IMR-90 (cell line): ENCODE results near the gene IL1R2. TPM values are rescaled to one million over a fixed set of nuclear protein-coding genes. Genes with fewer than 3 reads are reported as not detected.

Experiments used
- ATAC-seq: fragments of 200-7000 bp; cut with Tn5 transposase; 2 replicates; pipeline ENCODE4 v1.9.1; 2020; ENCODE audit warnings: low read depth, mild to moderate bottlenecking, moderate library complexity
- BruUV-seq: library from RNA; stranded (reverse); fragments of 400-500 nt; replicated peaks from 2 replicates; lab custom pipeline; 2021; lab: Mats Ljungman, UMichigan
- CTCF ChIA-PET: fragments of 300-600 bp; formaldehyde crosslinking; extraction: SDS; loops from one replicate; lab custom pipeline; 2021; ENCODE audit warnings: antibody characterized with exemption; lab: Yijun Ruan, JAX
- POLR2A ChIA-PET: fragments of 300-600 bp; sonication (Branson Sonifier 250); formaldehyde crosslinking; loops from one replicate; lab custom pipeline; 2022; ENCODE audit warnings: antibody characterized with exemption; ENCODE audit not compliant: unreplicated experiment; lab: Charles Lee
- DNase-seq: peaks from one replicate; pipeline ENCODE4 v3.0.0; 2013
- H2AFZ ChIP-seq: replicated peaks from 2 replicates; pipeline ENCODE3; 2013; ENCODE audit warnings: low read length, mild to moderate bottlenecking; ENCODE audit not compliant: poor library complexity
- H2AK5ac ChIP-seq: 2 replicates; pipeline ENCODE4 v1.6.1; 2013; ENCODE audit warnings: low read depth, low read length, inconsistent platforms
- H2AK9ac ChIP-seq: replicated peaks from 2 replicates; pipeline ENCODE3; 2013; ENCODE audit warnings: mild to moderate bottlenecking, low read depth, low read length, moderate library complexity; ENCODE audit not compliant: poor library complexity
- H2BK120ac ChIP-seq: 2 replicates; pipeline ENCODE4 v1.6.1; 2013; ENCODE audit warnings: low read depth, low read length, inconsistent platforms
- H2BK15ac ChIP-seq: 3 replicates; pipeline ENCODE4 v1.6.1; 2013; ENCODE audit warnings: low read depth, low read length, inconsistent platforms
- H2BK20ac ChIP-seq: 2 replicates; pipeline ENCODE4 v1.6.1; 2013; ENCODE audit warnings: low read depth, mild to moderate bottlenecking, inconsistent platforms, low read length, moderate library complexity
- H2BK5ac ChIP-seq: 2 replicates; pipeline ENCODE4 v1.6.1; 2013; ENCODE audit warnings: mild to moderate bottlenecking, low read depth, low read length, inconsistent platforms; ENCODE audit not compliant: poor library complexity, severe bottlenecking
- H3K14ac ChIP-seq: replicated peaks from 2 replicates; pipeline ENCODE4 v1.6.1; 2013; ENCODE audit warnings: low read depth, low read length, inconsistent platforms
- H3K18ac ChIP-seq: 2 replicates; pipeline ENCODE4 v1.6.1; 2013; ENCODE audit warnings: low read depth, low read length, control low read depth
- H3K23ac ChIP-seq: 2 replicates; pipeline ENCODE4 v1.6.1; 2013; ENCODE audit warnings: low read depth, low read length, inconsistent platforms
- H3K27ac ChIP-seq: 2 replicates; pipeline ENCODE4 v1.5.1; 2013; ENCODE audit warnings: mild to moderate bottlenecking, control low read depth, low read length; ENCODE audit not compliant: insufficient read depth
- H3K27me3 ChIP-seq: 2 replicates; pipeline ENCODE4 v1.6.1; 2013; ENCODE audit warnings: low read length; ENCODE audit not compliant: control insufficient read depth, insufficient read depth
- H3K36me3 ChIP-seq: 2 replicates; pipeline ENCODE4 v1.6.1; 2013; ENCODE audit warnings: low read length, mixed read lengths; ENCODE audit not compliant: control insufficient read depth, insufficient read depth
- H3K4ac ChIP-seq: 2 replicates; pipeline ENCODE4 v1.6.1; 2013; ENCODE audit warnings: low read depth, low read length, inconsistent platforms
- H3K4me1 ChIP-seq: 2 replicates; pipeline ENCODE4 v1.6.1; 2013; ENCODE audit warnings: low read length, mixed read lengths; ENCODE audit not compliant: control insufficient read depth, insufficient read depth
- H3K4me2 ChIP-seq: 2 replicates; pipeline ENCODE4 v1.6.1; 2013; ENCODE audit warnings: low read depth, mild to moderate bottlenecking, control low read depth, low read length, moderate library complexity
- H3K4me3 ChIP-seq: 2 replicates; pipeline ENCODE4 v1.5.1; 2013; ENCODE audit warnings: low read depth, mild to moderate bottlenecking, control low read depth, low read length, moderate library complexity; ENCODE audit not compliant: insufficient read depth
- H3K56ac ChIP-seq: 2 replicates; pipeline ENCODE4 v1.6.1; 2013; ENCODE audit warnings: low read length, inconsistent platforms; ENCODE audit not compliant: insufficient read depth; ENCODE audit errors: extremely low read depth
- H3K79me1 ChIP-seq, 2 experiments: 2 replicates each; pipeline ENCODE4 v1.6.1; 2013; ENCODE audit warnings: low read length in 2 of 2, inconsistent platforms in 1 of 2, low read depth in 1 of 2
- H3K9ac ChIP-seq: 2 replicates; pipeline ENCODE4 v1.6.1; 2013; ENCODE audit warnings: low read depth, low read length, control low read depth
- H3K9me1 ChIP-seq: 2 replicates; pipeline ENCODE4 v1.6.1; 2013; ENCODE audit warnings: low read length, inconsistent platforms; ENCODE audit not compliant: insufficient read depth
- H3K9me3 ChIP-seq: 2 replicates; pipeline ENCODE4 v1.6.1; 2013; ENCODE audit warnings: low read length; ENCODE audit not compliant: control insufficient read depth, insufficient read depth
- H4K20me1 ChIP-seq: 2 replicates; pipeline ENCODE4 v1.6.1; 2013; ENCODE audit warnings: low read length, inconsistent platforms; ENCODE audit not compliant: insufficient read depth
- H4K5ac ChIP-seq: 2 replicates; pipeline ENCODE4 v1.6.1; 2013; ENCODE audit warnings: mild to moderate bottlenecking, low read depth, low read length, control low read depth
- H4K8ac ChIP-seq, 2 experiments: 2 replicates each; pipeline ENCODE4 v1.6.1; 2013; ENCODE audit warnings: low read depth in 2 of 2, low read length in 2 of 2, control low read depth in 1 of 2, inconsistent platforms in 1 of 2
- H4K91ac ChIP-seq: 2 replicates; pipeline ENCODE4 v1.6.1; 2013; ENCODE audit warnings: low read depth, low read length, inconsistent platforms; ENCODE audit not compliant: insufficient read depth
- BHLHE40 ChIP-seq: fragments of 150-350 bp; IDR thresholded peaks from 2 replicates; pipeline ENCODE4 v1.6.1; 2016; ENCODE audit warnings: mild to moderate bottlenecking, low read depth, low read length
- CEBPB ChIP-seq: IDR thresholded peaks from 2 replicates; pipeline ENCODE4 v1.6.1; 2012; ENCODE audit warnings: low read depth, low read length, improper control_type of control experiment
- FOS ChIP-seq: fragments of 150-350 bp; IDR thresholded peaks from 2 replicates; pipeline ENCODE4 v1.6.1; 2016; ENCODE audit warnings: low read depth, low read length
- MAFK ChIP-seq: IDR thresholded peaks from 2 replicates; pipeline ENCODE4 v1.6.1; 2012; ENCODE audit warnings: low read depth, low read length, improper control_type of control experiment
- MXI1 ChIP-seq: IDR thresholded peaks from 2 replicates; pipeline ENCODE4 v1.6.1; 2012; ENCODE audit warnings: low read depth, mild to moderate bottlenecking, low read length, moderate library complexity, borderline replicate concordance
- NFE2L2 ChIP-seq: fragments of 150-350 bp; IDR thresholded peaks from 2 replicates; pipeline ENCODE4 v1.6.1; 2016; ENCODE audit warnings: low read depth, mild to moderate bottlenecking, low read length
- POLR2A ChIP-seq: IDR thresholded peaks from 2 replicates; pipeline ENCODE4 v1.6.1; 2012; ENCODE audit warnings: mild to moderate bottlenecking, low read depth, low read length
- RAD21 ChIP-seq: IDR thresholded peaks from 2 replicates; pipeline ENCODE4 v1.6.1; 2012; ENCODE audit warnings: low read length, improper control_type of control experiment
- RFX5 ChIP-seq: IDR thresholded peaks from 2 replicates; pipeline ENCODE4 v1.8.0; 2012; ENCODE audit warnings: low read depth, mild to moderate bottlenecking, low read length, moderate library complexity
- SMC3 ChIP-seq: fragments of 150-350 bp; IDR thresholded peaks from 2 replicates; pipeline ENCODE4 v1.6.1; 2016; ENCODE audit warnings: low read depth, mild to moderate bottlenecking, antibody characterized with exemption, low read length, moderate library complexity
- WGBS, 2 experiments: methylation state at CpG; one replicate each; pipeline versions ENCODE4 v1.1.5 to v1.1.7; 2013; ENCODE audit warnings: missing lambda C conversion rate in 2 of 2; ENCODE audit not compliant: insufficient read length in 1 of 2; ENCODE audit errors: extremely low coverage in 2 of 2; 5-methylcytosine and 5-hydroxymethylcytosine counted together
- dilution Hi-C: fragments of 300-500 bp; cut with HindIII; formaldehyde crosslinking; loops from one replicate; pipeline ENCODE4 v1.14.3; 2018; ENCODE audit warnings: low sequenced_read_pairs; ENCODE audit not compliant: unreplicated experiment
- in situ Hi-C: fragments of 300-500 bp; cut with MboI; formaldehyde crosslinking; loops from 3 replicates; pipeline ENCODE4 v1.14.3; 2019; ENCODE audit warnings: low sequenced_read_pairs, inconsistent platforms, mixed read lengths
- intact Hi-C: fragments of 100-400 bp; cut with micrococcal nuclease; formaldehyde crosslinking; loops from 2 replicates; pipeline ENCODE4 v1.10.0; 2022
- polyA plus RNA-seq, 3 experiments: library from polyadenylated mRNA; depleted of rRNA; stranded (reverse); fragments of >200 nt; gene quantifications; 2 replicates each; pipeline ENCODE4 v1.2.3, GENCODE V29; 2012; ENCODE audit warnings: low replicate concordance in 1 of 3
- total RNA-seq: library from RNA; depleted of rRNA; stranded (reverse); fragments of >200 nt; gene quantifications from 2 replicates; pipeline ENCODE4 v1.2.3, GENCODE V29; 2012
- TF ChIP-seq, protein P1 (sequence below): fragments of 150-350 bp; IDR thresholded peaks from 2 replicates; pipeline ENCODE4 v1.6.1; 2016; ENCODE audit warnings: low read depth, mild to moderate bottlenecking, low read length, moderate library complexity, borderline replicate concordance
- TF ChIP-seq, protein P2 (sequence below): conservative IDR thresholded peaks from 2 replicates; pipeline ENCODE4 v1.5.1; 2012; ENCODE audit warnings: mild to moderate bottlenecking, low read depth, low read length, improper control_type of control experiment
- TF ChIP-seq, protein P3 (sequence below): fragments of 150-350 bp; IDR thresholded peaks from 2 replicates; pipeline ENCODE4 v1.6.1; 2017; ENCODE audit warnings: mild to moderate bottlenecking, antibody characterized with exemption, low read length, low read depth

The IL1R2 gene
- total and polyA plus RNA-seq, 2 of the 4 experiments (the other 2 are of a cell fraction) = not detected

DNA sequence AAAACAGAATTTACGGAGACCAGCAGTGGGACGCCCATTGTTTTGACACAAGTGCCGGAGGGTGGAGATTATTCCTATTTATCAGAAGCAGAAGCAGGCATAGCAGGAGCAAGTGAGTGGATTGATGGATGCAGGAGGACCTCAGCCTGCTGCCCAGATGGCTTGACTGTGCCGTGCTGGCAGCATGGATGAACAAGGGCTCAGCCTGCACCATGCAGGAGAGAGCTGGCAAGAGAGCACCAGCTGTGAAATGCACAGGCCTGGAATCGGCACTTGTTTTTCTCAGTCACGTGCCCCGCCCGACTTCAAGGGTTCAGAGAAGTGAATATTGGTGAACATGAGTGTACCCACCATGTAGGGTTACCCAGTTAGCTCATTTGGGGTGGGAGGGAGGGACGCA is 4.0 kb downstream of the IL1R2 start:
- 72% methylated on average over 5 of the region's 9 CpGs; no CpG with 5 or more reads in 1 of the 2 experiments for WGBS, 2 experiments

More for the DNA sequence above, 4.0 kb downstream of the IL1R2 start:
- no peak overlapping the region for H4K91ac ChIP-seq
- H3K36me3 ChIP-seq = no peaks in the 10 kb centered on the region
- DNase-seq = no peak
- H3K9ac ChIP-seq = no peak overlapping the region
- H3K18ac ChIP-seq = no peak overlapping the region
- H2AK9ac ChIP-seq = no peak overlapping the region
- H4K20me1 ChIP-seq = no peaks in the 10 kb centered on the region
- CTCF ChIA-PET = no interaction called here
- no peak overlapping the region for H3K4me2 ChIP-seq
- no peak overlapping the region for H2BK20ac ChIP-seq
- no peak overlapping the region for H4K5ac ChIP-seq
- H3K4ac ChIP-seq = no peak overlapping the region
- BruUV-seq = no TSS peak
- no peak overlapping the region for H2BK5ac ChIP-seq
- no peaks in the 10 kb centered on the region for H3K9me3 ChIP-seq
- intact Hi-C loops (no loop called here), in situ Hi-C loops (no loop called here), dilution Hi-C loops (no loop called here)
- no peak overlapping the region for H4K8ac ChIP-seq
- TF ChIP-seq RAD21 (no peak), MXI1 (no peak), SMC3 (no peak), MAFK (no peak), BHLHE40 (no peak), NFE2L2 (no peak), RFX5 (no peak), FOS (no peak), CEBPB (no peak), POLR2A (no peak)
- TF ChIP-seq, protein P1, sequence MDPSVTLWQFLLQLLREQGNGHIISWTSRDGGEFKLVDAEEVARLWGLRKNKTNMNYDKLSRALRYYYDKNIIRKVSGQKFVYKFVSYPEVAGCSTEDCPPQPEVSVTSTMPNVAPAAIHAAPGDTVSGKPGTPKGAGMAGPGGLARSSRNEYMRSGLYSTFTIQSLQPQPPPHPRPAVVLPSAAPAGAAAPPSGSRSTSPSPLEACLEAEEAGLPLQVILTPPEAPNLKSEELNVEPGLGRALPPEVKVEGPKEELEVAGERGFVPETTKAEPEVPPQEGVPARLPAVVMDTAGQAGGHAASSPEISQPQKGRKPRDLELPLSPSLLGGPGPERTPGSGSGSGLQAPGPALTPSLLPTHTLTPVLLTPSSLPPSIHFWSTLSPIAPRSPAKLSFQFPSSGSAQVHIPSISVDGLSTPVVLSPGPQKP = no peak
- TF ChIP-seq, protein P2, sequence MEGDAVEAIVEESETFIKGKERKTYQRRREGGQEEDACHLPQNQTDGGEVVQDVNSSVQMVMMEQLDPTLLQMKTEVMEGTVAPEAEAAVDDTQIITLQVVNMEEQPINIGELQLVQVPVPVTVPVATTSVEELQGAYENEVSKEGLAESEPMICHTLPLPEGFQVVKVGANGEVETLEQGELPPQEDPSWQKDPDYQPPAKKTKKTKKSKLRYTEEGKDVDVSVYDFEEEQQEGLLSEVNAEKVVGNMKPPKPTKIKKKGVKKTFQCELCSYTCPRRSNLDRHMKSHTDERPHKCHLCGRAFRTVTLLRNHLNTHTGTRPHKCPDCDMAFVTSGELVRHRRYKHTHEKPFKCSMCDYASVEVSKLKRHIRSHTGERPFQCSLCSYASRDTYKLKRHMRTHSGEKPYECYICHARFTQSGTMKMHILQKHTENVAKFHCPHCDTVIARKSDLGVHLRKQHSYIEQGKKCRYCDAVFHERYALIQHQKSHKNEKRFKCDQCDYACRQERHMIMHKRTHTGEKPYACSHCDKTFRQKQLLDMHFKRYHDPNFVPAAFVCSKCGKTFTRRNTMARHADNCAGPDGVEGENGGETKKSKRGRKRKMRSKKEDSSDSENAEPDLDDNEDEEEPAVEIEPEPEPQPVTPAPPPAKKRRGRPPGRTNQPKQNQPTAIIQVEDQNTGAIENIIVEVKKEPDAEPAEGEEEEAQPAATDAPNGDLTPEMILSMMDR = no peak
- TF ChIP-seq, protein P3, sequence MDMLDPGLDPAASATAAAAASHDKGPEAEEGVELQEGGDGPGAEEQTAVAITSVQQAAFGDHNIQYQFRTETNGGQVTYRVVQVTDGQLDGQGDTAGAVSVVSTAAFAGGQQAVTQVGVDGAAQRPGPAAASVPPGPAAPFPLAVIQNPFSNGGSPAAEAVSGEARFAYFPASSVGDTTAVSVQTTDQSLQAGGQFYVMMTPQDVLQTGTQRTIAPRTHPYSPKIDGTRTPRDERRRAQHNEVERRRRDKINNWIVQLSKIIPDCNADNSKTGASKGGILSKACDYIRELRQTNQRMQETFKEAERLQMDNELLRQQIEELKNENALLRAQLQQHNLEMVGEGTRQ = no peak
- no peaks in the 10 kb centered on the region for H3K79me1 ChIP-seq
- H3K9me1 ChIP-seq = 0 out of 2 replicates have a peak, but pooled peaks cover 4% of the 10 kb centered on the region
- H2BK15ac ChIP-seq = no peak overlapping the region
- POLR2A ChIA-PET = no interaction called here
- H3K27ac ChIP-seq = no peak overlapping the region
- H3K4me1 ChIP-seq = no peaks in the 10 kb centered on the region; the same call in 1 of the 2 replicates
- H3K27me3 ChIP-seq = peaks cover 70% of the 10 kb centered on the region
- ATAC-seq = no peak
- no peak overlapping the region for H2BK120ac ChIP-seq
- no peak overlapping the region for H3K14ac ChIP-seq
- no peak overlapping the region for H3K4me3 ChIP-seq
- H3K23ac ChIP-seq = no peak overlapping the region
- no peak overlapping the region for H2AK5ac ChIP-seq
- no peak overlapping the region for H3K56ac ChIP-seq
- peak overlapping the region; percentile 18 for H2AFZ ChIP-seq
